GM19099 (cell line): ENCODE data around the gene IFFO2.

ENCODE experiments used
- POLR2A ChIP-seq: IDR thresholded peaks from 3 replicates; pipeline ENCODE4 v1.6.1; 2011; ENCODE audit warnings: low read depth; ENCODE audit not compliant: insufficient read length; ENCODE audit errors: extremely low read depth

Gene IFFO2

DNA sequence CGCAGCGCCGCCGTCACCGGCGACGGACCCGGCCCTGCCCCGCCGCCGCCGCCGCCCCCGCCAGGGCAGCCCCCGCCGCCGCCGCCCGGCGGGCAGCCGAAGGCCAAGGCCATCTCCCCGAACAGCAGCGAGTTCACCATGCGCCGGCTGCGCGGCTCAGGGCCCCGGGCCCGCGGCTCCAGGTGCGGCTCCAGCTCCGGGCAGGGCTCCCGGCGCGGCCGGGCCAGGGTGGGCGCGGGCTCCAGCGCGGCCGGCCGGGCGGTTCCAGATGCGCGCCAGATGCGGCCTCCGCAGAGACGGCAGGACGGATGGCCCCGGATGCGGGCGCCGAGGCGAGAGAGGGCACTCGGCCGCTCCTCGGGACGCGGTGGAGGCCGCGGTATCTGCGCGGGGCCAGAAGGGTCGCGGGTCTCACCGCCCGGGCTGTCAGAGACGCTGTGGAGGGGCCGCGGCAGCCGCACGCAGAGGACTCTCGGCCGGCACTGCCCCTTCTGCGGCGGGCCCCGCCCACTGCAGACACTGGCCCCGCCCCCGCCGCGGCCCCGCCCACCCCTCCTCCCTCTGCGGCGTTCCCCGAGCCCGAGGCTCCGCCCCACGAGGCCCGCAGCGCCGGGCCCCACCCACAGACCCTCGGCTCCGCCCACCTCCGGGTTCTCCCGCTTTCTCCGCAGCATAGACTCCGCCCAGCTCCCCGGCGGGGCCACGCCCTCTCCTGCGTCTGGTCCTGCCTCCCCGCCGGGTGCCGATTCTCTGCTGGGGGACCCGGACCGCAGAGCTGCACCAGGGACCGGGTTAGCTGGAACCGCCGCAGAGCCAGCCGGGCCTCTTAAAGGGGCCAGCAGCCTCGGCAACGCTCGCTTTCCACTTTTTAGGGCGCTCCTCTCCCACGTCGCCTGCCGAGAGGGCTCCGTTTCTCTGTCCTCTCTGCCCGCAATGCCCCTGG lies at the start of gene IFFO2:
Gene IFFO2, minus strand, starts transcription at position 484 of the 943 bp plus-strand sequence. Its CDS starts 344 bp downstream, at position 140.
- peak; percentile 69 for TF ChIP-seq POLR2A

GRCh38 chr1:19006000-19006399 lies 49.5 kb upstream of the IFFO2 start:
- no peak for TF ChIP-seq POLR2A

DNA sequence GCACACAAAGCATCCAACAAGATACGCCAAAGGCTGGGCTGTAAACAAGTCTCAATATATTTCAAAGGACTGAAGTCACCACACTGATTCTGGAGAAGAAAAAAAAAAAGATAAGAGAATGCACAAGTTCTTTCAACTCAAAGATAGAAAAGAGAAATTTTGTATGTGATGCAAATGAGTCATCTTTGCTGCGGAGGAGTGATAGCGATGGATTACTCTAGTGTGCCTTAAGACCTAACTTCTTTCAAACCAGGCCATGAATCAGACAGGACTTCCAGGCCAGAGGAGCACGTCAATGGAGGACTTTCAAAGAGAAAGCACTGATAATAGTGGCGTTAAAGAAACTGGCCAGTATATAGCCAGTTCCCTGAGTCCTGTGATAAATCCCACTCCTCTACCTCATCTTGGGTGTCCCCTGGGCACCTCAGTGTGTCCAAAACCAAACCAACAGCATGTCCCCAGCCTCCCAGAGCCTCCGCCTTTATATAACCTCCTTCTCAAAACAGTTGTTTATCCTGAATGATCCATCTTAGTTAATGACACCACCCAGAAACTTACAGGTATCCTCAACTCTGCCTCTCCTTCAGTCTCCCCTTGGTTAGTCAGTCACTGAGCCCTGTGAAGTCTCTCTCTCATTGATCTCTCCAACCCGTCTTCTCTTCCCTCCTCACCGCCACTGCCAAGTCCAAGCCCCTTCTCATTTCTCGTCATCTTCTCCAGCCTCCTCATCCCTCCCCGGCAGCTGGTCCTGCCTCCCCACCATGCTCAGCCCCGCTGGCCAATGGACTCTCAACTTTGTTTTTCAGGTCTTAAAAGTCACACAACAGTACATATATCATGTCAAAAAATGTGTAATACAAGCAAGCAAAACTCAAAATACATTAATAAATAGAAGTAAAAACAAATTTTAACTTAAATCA lies 47.2 kb upstream of the IFFO2 start:
- no peak for TF ChIP-seq POLR2A

DNA sequence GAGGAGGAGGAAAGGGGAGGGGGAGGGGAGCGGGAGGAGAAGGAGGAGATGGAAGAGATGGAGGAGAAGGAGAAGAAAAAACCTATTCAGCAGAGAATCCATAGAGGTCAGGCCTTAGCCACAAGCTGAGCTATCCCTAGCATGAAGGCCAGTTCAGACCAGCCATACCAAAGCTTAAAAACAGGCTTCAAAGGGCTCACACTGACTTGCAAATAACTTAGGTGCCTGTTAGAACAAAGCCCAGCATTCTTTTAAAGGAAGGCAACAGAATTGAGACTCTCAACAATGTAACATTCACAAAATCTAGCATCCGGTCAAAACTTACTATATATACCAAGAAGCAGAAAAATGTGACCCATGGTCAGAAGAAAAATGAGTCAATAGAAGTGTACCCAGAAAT lies 43.6 kb upstream of the IFFO2 start:
- TF ChIP-seq POLR2A = no peak

DNA sequence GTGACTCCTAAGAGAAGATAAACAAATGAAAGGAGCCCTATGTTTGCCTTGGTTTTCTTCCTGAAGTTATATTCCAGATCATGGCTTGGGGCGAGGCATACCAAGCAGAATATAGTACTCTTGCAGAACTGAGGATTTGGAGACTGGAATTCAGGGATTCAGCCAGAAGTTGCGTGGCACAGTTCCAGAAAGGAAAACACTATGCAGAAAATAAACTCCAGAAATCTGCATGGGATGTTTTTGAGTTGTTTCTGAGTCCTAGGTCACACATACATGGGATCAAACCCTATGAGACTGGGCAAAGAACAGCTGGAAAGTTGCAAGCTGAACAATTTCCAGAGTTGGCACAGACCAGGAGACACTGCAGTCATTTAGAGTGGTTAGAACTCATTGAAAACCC lies 42.9 kb upstream of the IFFO2 start:
- no peak for TF ChIP-seq POLR2A

DNA sequence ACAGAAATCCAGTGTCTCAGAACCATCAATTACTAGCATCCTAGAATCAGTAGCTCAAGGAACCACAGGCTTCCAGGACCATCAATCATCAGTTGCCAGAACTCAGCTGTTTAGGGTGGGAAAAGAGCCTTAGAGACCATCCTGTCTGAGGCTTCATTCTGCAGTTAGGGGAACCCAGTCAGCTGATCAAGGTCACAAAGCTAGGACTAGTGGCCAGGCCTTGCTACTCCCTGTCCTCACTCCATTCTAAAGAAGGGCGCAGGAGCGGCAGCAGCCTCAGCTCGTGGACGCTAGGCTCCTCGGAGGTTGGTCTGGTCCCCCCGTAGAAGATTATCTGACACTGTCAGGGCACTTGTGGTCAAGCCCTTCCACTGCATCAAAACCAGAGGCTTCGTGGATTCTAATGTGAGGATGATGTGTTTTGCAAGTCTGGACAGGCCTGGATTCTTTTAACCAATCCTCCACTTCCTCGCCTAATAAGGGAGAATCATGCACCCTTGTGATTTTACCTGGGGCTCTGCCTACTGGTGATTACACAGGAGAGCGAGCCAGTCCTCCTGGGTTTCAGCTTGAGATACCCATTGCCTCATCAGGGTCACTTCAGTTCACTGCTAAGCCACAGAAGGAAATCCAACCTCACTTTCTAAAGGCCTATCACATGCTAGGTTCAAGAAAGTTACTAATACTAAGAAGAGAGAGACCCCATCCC lies 41.7 kb upstream of the IFFO2 start:
- no peak for TF ChIP-seq POLR2A

DNA sequence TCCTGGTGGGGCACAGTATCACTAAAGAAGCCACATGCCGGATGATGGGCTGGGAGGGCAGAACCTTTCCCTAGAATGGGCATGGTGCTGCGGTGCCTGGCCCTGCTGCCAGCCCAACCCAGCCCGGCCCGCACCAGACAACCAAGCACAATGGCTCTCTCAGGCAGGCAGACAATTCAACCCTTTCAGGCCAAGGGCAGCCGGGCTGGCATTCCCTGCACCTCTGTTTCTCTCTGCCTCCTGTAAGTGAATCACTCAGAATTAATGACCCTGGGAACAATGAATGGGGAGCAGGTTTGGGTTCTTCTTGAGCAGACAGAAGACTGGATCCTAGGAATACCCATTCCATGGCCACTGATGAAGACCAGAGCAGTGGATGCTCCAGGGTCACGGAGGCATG lies 41.0 kb upstream of the IFFO2 start:
- TF ChIP-seq POLR2A = no peak

GRCh38 chr1:18996548-18997177 lies 40.2 kb upstream of the IFFO2 start:
- TF ChIP-seq POLR2A = no peak

DNA sequence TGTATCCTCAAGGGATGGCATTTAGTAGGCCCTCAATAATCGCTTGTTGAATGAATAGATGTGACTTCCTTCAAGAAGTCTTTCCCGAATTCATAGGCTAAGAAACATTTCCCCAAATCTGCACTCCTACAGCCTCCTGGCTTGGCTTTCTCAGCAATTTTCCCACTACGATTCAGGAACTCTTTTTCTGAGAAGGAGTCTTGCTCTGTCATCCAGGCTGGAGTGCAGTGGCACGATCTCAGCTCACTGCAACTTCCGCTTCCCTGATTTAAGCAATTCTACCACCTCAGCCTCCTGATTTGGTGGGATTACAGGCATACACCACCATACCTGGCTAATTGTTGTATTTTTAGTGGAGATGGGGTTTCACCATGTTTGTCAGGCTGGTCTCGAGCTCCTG lies 37.9 kb upstream of the IFFO2 start:
- no peak for TF ChIP-seq POLR2A

DNA sequence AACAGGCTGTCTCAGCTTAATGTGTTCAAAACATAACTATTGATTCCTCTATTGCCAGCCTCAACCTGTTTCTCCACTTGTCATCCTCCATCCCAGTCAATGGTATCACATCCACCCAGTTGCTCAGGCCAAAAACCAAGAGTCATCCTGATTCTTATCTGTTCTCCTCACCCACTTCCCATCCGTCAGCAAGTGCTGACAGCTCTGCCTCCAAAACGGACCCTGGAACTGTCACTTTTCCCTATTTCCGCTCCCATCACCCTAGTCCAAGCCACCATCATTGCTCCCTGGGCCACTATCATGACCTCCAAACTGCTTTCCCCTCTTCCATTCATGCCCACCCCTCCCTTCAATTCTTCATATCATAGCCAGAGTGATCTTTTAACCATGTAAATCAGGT lies 36.2 kb upstream of the IFFO2 start:
- TF ChIP-seq POLR2A = no peak

GRCh38 chr1:18991585-18991984 lies 35.1 kb upstream of the IFFO2 start:
- no peak for TF ChIP-seq POLR2A

GRCh38 chr1:18989896-18990295 lies 33.4 kb upstream of the IFFO2 start:
- TF ChIP-seq POLR2A = no peak

- no peak for TF ChIP-seq POLR2A
Measured at GRCh38 chr1:18989176-18989799, 32.8 kb upstream of the IFFO2 start.

DNA sequence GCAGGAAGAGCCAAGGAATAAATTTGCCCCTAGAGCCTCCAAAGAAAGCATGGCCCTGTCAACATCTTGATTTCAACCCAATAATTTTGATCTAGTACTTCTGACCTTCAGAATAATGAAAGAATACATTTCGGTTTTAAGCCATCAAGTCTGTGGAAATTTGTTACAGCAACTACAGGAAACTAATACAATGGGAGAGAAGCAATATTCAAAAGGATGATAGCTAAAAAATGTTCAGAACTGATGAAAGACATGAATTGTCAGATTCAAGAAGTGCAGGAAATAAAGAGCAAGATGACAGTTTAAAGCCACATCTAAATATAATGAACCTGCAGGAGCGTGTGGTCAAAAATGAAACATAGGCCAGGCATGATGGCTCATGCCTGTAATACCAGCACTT lies 24.8 kb upstream of the IFFO2 start:
- no peak for TF ChIP-seq POLR2A
